MCF 10A (cell line): ENCODE results near the gene CHST3. TPM values are rescaled to one million over a fixed set of nuclear protein-coding genes. Genes with fewer than 3 reads are reported as not detected.

Experiments
- BruUV-seq: library from RNA; stranded (reverse); fragments of 400-500 nt; replicated peaks from 2 replicates; lab custom pipeline; 2021; lab: Mats Ljungman, UMichigan
- CTCF ChIA-PET: fragments of 300-600 bp; sonication (Branson Sonifier 250); formaldehyde crosslinking; extraction: SDS; loops from one replicate; lab custom pipeline; 2021; ENCODE audit warnings: antibody characterized with exemption, inconsistent platforms; lab: Yijun Ruan, JAX
- POLR2A ChIA-PET: fragments of 300-600, 350-650 bp; sonication (Branson Sonifier 250); formaldehyde crosslinking; extraction: SDS; loops from one replicate; lab custom pipeline; 2020; ENCODE audit warnings: antibody characterized with exemption, inconsistent platforms; lab: Yijun Ruan, JAX
- DNase-seq: peaks from one replicate; pipeline ENCODE4 v3.0.0-alpha.2; 2018; ENCODE audit not compliant: unreplicated experiment
- H3K27ac Mint-ChIP-seq: one replicate; pipeline ENCODE4 v1.8.0; 2022; ENCODE audit warnings: mild to moderate bottlenecking, low read depth, mixed read lengths; ENCODE audit not compliant: unreplicated experiment
- H3K27me3 Mint-ChIP-seq: one replicate; pipeline ENCODE4 v1.8.0; 2022; ENCODE audit warnings: mixed read lengths; ENCODE audit not compliant: insufficient read depth, unreplicated experiment
- H3K36me3 Mint-ChIP-seq: one replicate; pipeline ENCODE4 v1.8.0; 2022; ENCODE audit warnings: mild to moderate bottlenecking, moderate library complexity, mixed read lengths; ENCODE audit not compliant: insufficient read depth, unreplicated experiment
- H3K4me1 Mint-ChIP-seq: one replicate; pipeline ENCODE4 v1.8.0; 2022; ENCODE audit warnings: mixed read lengths; ENCODE audit not compliant: insufficient read depth, unreplicated experiment
- H3K4me3 Mint-ChIP-seq: one replicate; pipeline ENCODE4 v1.8.0; 2022; ENCODE audit warnings: mild to moderate bottlenecking, moderate library complexity, mixed read lengths; ENCODE audit not compliant: unreplicated experiment
- H3K9me3 Mint-ChIP-seq: one replicate; pipeline ENCODE4 v1.8.0; 2022; ENCODE audit warnings: mixed read lengths; ENCODE audit not compliant: unreplicated experiment
- intact Hi-C: fragments of 100-400 bp; cut with micrococcal nuclease; formaldehyde crosslinking; loops from 2 replicates; pipeline ENCODE4 v1.14.1; 2022
- total RNA-seq: library from RNA; stranded (reverse); gene quantifications from 2 replicates; pipeline ENCODE4 v1.2.3, GENCODE V29; 2022
- TF ChIP-seq, protein P1 (sequence below): fragments of 200-600 bp; IDR thresholded peaks from one replicate; pipeline ENCODE4 v1.8.0; 2022; ENCODE audit warnings: antibody characterized with exemption, mild to moderate bottlenecking; ENCODE audit not compliant: unreplicated experiment

Gene CHST3
- total RNA-seq, 1 experiment from 2014 or later: 28.7 TPM

DNA sequence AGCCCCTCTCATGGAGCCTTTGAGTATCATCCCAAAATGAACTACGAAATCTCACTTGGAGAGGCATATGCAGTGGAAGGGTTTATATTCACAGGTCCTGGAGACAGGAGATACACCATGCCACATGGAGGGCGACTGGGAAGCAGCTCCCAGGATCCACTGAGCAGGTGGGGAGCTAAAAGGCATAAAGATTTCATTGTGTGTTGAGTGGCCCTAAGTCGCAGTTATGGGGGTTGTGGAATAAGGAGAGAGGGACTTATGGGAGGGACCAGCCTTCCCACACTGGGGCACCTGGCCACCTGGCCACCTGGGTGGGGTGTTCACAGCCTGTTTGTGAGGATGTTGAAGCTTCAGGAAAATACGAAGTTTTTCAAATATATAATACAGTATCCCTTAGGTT, 37.0 kb upstream of the CHST3 start:
- ChIA-PET CTCF (interaction anchor here (0.6 to 1.2 kb wide), 4 partner anchors 28 to 293 kb away, joined by 3 to 4 read pairs (median 3); no protein-coding TSS in a partner anchor), POLR2A (interaction anchor here (1.0 kb wide), 1 partner anchor 11 kb away, joined by 3 read pairs; no protein-coding TSS in a partner anchor)
- no peak overlapping the region for H3K4me3 Mint-ChIP-seq

DNA sequence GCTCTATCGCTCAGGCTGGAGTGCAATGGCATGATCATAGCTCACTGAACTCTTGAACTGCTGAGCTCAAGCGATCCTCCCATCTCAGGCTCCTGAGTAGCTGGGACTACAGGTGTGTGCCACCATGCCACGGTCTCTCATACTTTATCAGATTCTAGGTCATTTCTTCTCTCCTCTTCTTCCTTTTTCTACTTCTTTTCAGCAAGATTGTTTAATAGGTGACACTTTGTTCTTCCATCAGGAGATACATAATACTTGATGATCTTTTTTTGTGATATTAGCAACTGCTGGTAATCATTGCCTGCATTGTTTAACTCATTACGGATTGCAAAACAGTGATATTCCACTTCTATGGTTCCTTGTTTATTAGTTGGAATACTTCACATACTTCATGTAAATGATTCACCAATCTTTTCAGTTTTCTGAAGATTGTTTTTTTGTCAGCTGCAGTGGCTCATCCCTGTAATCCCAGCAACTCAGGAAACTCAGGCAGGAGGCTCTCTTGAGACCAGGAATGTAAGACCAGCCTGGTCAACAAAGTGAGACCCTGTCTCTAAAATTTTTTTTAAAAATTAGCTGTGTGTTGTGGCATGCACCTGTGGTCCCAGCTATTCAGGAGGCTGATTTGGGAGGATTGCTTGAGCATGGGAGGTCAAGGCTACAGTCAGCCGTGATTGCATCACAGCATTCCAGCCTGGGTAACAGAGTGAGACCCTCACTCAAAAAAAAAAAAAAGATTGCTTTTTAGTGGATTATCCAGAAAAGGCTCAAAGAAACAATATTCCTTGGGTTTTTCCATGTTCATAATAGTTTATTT, 36.2 kb upstream of the CHST3 start:
- DNase-seq: no peak
- POLR2A ChIA-PET: interaction anchor here (1.0 kb wide), 1 partner anchor 12 kb away, joined by 3 read pairs; no protein-coding TSS in a partner anchor
- H3K27me3 Mint-ChIP-seq: no peaks in the 10 kb centered on the region
- H3K4me3 Mint-ChIP-seq: no peak overlapping the region
- CTCF ChIA-PET: interaction anchor here (0.6 to 1.2 kb wide), 3 partner anchors 27 to 292 kb away, joined by 3 to 4 read pairs (median 3); no protein-coding TSS in a partner anchor
- H3K4me1 Mint-ChIP-seq: no peaks in the 10 kb centered on the region
- intact Hi-C loops: no loop called here
- H3K36me3 Mint-ChIP-seq: no peaks in the 10 kb centered on the region
- H3K9me3 Mint-ChIP-seq: peaks cover 7% of the 10 kb centered on the region
- no peak overlapping the region for H3K27ac Mint-ChIP-seq
- no TSS peak for BruUV-seq
- TF ChIP-seq, protein P1, sequence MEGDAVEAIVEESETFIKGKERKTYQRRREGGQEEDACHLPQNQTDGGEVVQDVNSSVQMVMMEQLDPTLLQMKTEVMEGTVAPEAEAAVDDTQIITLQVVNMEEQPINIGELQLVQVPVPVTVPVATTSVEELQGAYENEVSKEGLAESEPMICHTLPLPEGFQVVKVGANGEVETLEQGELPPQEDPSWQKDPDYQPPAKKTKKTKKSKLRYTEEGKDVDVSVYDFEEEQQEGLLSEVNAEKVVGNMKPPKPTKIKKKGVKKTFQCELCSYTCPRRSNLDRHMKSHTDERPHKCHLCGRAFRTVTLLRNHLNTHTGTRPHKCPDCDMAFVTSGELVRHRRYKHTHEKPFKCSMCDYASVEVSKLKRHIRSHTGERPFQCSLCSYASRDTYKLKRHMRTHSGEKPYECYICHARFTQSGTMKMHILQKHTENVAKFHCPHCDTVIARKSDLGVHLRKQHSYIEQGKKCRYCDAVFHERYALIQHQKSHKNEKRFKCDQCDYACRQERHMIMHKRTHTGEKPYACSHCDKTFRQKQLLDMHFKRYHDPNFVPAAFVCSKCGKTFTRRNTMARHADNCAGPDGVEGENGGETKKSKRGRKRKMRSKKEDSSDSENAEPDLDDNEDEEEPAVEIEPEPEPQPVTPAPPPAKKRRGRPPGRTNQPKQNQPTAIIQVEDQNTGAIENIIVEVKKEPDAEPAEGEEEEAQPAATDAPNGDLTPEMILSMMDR: no peak

More for the DNA sequence above, 37.0 kb upstream of the CHST3 start:
- TF ChIP-seq, protein P1: no peak
- Mint-ChIP-seq H3K4me1 (no peaks in the 10 kb centered on the region), H3K9me3 (peaks cover 3% of the 10 kb centered on the region), H3K36me3 (no peaks in the 10 kb centered on the region), H3K27me3 (no peaks in the 10 kb centered on the region), H3K27ac (no peak overlapping the region)
- no TSS peak for BruUV-seq
- intact Hi-C loops: no loop called here
- DNase-seq: no peak

DNA sequence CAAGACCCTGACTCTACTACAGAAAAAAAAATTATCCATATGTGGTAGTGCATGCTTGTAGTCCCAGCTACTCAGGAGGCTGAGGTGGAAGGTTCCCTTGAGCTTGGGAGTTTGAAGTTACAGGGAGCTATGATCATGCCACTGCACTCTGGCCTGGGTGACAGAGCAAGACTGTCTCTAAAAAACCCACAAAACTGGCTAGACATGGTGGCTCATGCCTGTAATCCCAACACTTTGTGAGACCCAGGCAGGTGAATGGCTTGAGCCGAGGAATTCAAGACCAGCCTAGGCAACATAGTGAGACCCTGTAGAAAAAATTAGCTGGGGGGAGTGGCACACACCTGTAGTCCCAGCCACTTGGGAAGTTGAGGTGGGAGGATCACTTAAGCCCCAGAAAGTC, 32.9 kb upstream of the CHST3 start:
- intact Hi-C loops: no loop called here
- POLR2A ChIA-PET: no interaction called here
- CTCF ChIA-PET: interaction anchor here (0.6 to 1.4 kb wide), 3 partner anchors 15 to 34 kb away, joined by 3 to 4 read pairs (median 3); no protein-coding TSS in a partner anchor
- DNase-seq: no peak
- TF ChIP-seq, protein P1: no peak
- no peaks in the 10 kb centered on the region for H3K27me3 Mint-ChIP-seq
- H3K4me1 Mint-ChIP-seq: no peaks in the 10 kb centered on the region
- no peak overlapping the region for H3K4me3 Mint-ChIP-seq
- peaks cover 6% of the 10 kb centered on the region for H3K36me3 Mint-ChIP-seq
- H3K27ac Mint-ChIP-seq: no peak overlapping the region
- no TSS peak for BruUV-seq
- peaks cover 7% of the 10 kb centered on the region for H3K9me3 Mint-ChIP-seq

DNA sequence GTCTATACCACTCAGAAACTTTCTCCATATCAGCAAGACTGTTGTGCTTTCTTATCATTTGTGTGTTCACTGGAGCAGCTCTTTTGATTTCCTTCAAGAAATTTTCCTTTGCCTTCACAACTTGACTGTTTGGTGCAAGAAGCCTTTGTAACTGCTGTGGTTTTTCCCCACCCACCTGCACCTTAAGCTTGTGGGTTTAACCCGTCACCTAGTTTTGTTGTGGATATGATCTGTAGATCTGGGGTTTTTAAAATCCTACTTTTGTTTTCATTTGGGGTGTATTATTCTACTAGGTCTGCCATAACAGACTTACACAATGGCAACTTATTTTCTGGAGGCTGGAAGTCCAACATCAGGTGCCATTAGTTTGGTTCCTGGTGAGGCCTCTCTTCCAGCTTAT, 30.5 kb upstream of the CHST3 start:
- H3K4me1 Mint-ChIP-seq: no peaks in the 10 kb centered on the region
- CTCF ChIA-PET: interaction anchor here (0.6 to 1.2 kb wide), 6 partner anchors 22 to 634 kb away, joined by 3 to 8 read pairs (median 4); no protein-coding TSS in a partner anchor
- no peak overlapping the region for H3K4me3 Mint-ChIP-seq
- H3K9me3 Mint-ChIP-seq: peaks cover 15% of the 10 kb centered on the region
- no peak for DNase-seq
- H3K27ac Mint-ChIP-seq: no peak overlapping the region
- intact Hi-C loops: no loop called here
- H3K36me3 Mint-ChIP-seq: peaks cover 6% of the 10 kb centered on the region
- no TSS peak for BruUV-seq
- TF ChIP-seq, protein P1: no peak
- H3K27me3 Mint-ChIP-seq: no peaks in the 10 kb centered on the region
- POLR2A ChIA-PET: interaction anchor here (0.8 kb wide), 1 partner anchor 15 kb away, joined by 3 read pairs; no protein-coding TSS in a partner anchor
